ENCODE data around the gene LYST.
"Not testable (repeated sequence)": the region's sequence is repeated elsewhere in the genome, so short reads cannot be mapped to it uniquely, and the experiment has no call there.

LYST gene

GRCh38 chr1:235859789-235860188, 6.9 kb downstream of the LYST start:
- DNase-seq: no peak

GRCh38 chr1:235858766-235859165, 7.9 kb downstream of the LYST start:
- no peak for DNase-seq

GRCh38 chr1:235857756-235858155, 8.9 kb downstream of the LYST start:
- DNase-seq: no peak

- no peak for DNase-seq
These were observed 10.8 kb downstream of the LYST start for GRCh38 chr1:235855811-235856429.

GRCh38 chr1:235854347-235854746, 12.4 kb downstream of the LYST start:
- no peak for DNase-seq

- no peak for DNase-seq
These were observed 13.1 kb downstream of the LYST start for GRCh38 chr1:235853653-235854052.

GRCh38 chr1:235852887-235853286, 13.8 kb downstream of the LYST start:
- no peak for DNase-seq

- DNase-seq: no peak
These were observed 14.8 kb downstream of the LYST start for GRCh38 chr1:235851939-235852338.

GRCh38 chr1:235848251-235848650, 18.5 kb downstream of the LYST start:
- DNase-seq: not testable (repeated sequence)

GRCh38 chr1:235845656-235846107, 21.0 kb downstream of the LYST start:
- not testable (repeated sequence) for DNase-seq

GRCh38 chr1:235844776-235845175, 21.9 kb downstream of the LYST start:
- no peak for DNase-seq

GRCh38 chr1:235843461-235843961, 23.2 kb downstream of the LYST start:
- peak in 1 of 51 donors; percentile 16 for DNase-seq

- DNase-seq: no peak
These were observed 24.7 kb downstream of the LYST start for GRCh38 chr1:235841938-235842545.

GRCh38 chr1:235838021-235838420, 28.7 kb downstream of the LYST start:
- DNase-seq: no peak

- peak in 5 of 51 donors; percentile 3 to 8 (median 5) for DNase-seq
These were observed 31.5 kb downstream of the LYST start for GRCh38 chr1:235835226-235835625.

- no peak for DNase-seq
These were observed 32.1 kb downstream of the LYST start for GRCh38 chr1:235834620-235835019.

GRCh38 chr1:235832011-235832410, 34.7 kb downstream of the LYST start:
- DNase-seq: no peak

- DNase-seq: peak in 11 of 51 donors; percentile 0 to 49 (median 11)
These were observed 35.6 kb downstream of the LYST start for GRCh38 chr1:235831148-235831547.

GRCh38 chr1:235826102-235826854, 40.4 kb downstream of the LYST start:
- no peak for DNase-seq

- DNase-seq: no peak
These were observed 41.5 kb downstream of the LYST start for GRCh38 chr1:235825229-235825628.

GRCh38 chr1:235823684-235824083, 43.0 kb downstream of the LYST start:
- DNase-seq: no peak

- no peak for DNase-seq
These were observed 44.0 kb downstream of the LYST start for GRCh38 chr1:235822685-235823084.

All from hypothalamus (tissue), 51 donors.